A549 (cell line): Measurements from ENCODE around the gene SLC12A9.

Source experiments
- CEBPB ChIP-seq, 2 experiments: fragments of >200 bp in 1 of 2; sonication (Bioruptor Twin) in 1 of 2; formaldehyde crosslinking in 1 of 2; IDR thresholded peaks; 2 replicates each; pipeline ENCODE4 v1.6.1; 2012 to 2016
- CTCF ChIP-seq: fragments of >200 bp; sonication (Bioruptor Twin); formaldehyde crosslinking; IDR thresholded peaks from 3 replicates; pipeline ENCODE4 v1.5.1; 2016
- EHF ChIP-seq: fragments of 250-450 bp; sonication (Bioruptor Pico); IDR thresholded peaks from 2 replicates; pipeline ENCODE4 v1.5.0; 2020; ENCODE audit warnings: mild to moderate bottlenecking
- EP300 ChIP-seq, 2 experiments: fragments of >200 bp; sonication (Bioruptor Twin); formaldehyde crosslinking; IDR thresholded peaks; 2 replicates in 1 of 2; 3 replicates in 1 of 2; pipeline ENCODE4 v1.6.1; 2016 to 2017
- FOSL2 ChIP-seq, 2 experiments: fragments of 450-650 bp in 1 of 2; fragments of >200 bp in 1 of 2; sonication (Bioruptor Twin) in 1 of 2; formaldehyde crosslinking; IDR thresholded peaks; 2 replicates each; pipeline versions ENCODE4 v1.5.0 to v1.6.1; 2016 to 2020; ENCODE audit warnings: mild to moderate bottlenecking in 1 of 2, moderate library complexity in 1 of 2
- HDAC2 ChIP-seq: fragments of 200-600 bp; sonication (generic); IDR thresholded peaks from 2 replicates; pipeline ENCODE4 v1.6.1; 2016
- MAZ ChIP-seq: fragments of 150-350 bp; IDR thresholded peaks from 2 replicates; pipeline ENCODE4 v1.6.1; 2014; ENCODE audit warnings: antibody characterized with exemption, low read depth, low read length, borderline replicate concordance
- PHF8 ChIP-seq: fragments of 200-600 bp; sonication (generic); IDR thresholded peaks from 2 replicates; pipeline ENCODE4 v1.6.1; 2016; ENCODE audit warnings: low read depth, mild to moderate bottlenecking, antibody characterized with exemption, moderate library complexity, borderline replicate concordance
- POLR2A ChIP-seq: IDR thresholded peaks from 2 replicates; pipeline ENCODE4 v1.6.1; 2012; ENCODE audit warnings: mild to moderate bottlenecking, low read length
- RCOR1 ChIP-seq: fragments of 150-350 bp; IDR thresholded peaks from 2 replicates; pipeline ENCODE4 v1.6.1; 2014; ENCODE audit warnings: antibody characterized with exemption, low read length, low read depth
- SMC3 ChIP-seq: fragments of >200 bp; sonication (Bioruptor Twin); formaldehyde crosslinking; IDR thresholded peaks from 3 replicates; pipeline ENCODE4 v1.6.1; 2018; ENCODE audit warnings: inconsistent platforms
- TF ChIP-seq, protein P1 (sequence below): IDR thresholded peaks from 2 replicates; pipeline ENCODE4 v1.6.1; 2012
- TF ChIP-seq, protein P2 (sequence below): fragments of 450-650 bp; IDR thresholded peaks from 2 replicates; pipeline ENCODE4 v1.6.1; 2014; ENCODE audit warnings: antibody characterized with exemption

DNA sequence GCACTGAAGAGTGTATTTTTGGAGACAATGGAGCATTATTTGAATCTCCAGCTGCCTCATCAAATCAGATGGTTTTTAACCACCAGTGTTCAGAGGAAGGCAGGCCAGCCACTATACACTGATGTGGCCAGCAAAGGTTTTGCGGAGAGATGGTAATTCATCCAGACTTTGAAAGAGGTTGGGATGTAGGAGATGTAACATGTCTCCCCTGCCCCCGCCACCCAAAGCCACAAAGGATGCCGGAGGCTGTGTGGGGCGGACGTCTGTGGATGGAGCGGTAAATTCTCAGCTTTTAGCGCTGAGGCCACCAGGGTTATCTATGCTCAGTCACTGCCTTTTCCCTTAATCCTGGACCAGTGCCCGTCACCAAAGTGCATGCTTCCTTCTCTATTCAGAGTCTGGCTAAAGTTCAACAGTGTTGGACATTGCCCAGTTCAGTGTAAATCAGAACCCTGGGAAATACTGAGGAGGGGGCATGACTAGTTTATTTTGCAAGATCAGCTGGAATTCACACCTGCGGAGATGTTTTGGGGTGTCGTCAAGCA is 11.0 kb downstream of the SLC12A9 start:
- no peak for TF ChIP-seq POLR2A
- no peak for TF ChIP-seq CTCF
- no peak for TF ChIP-seq FOSL2 (IDR thresholded peaks at IDR 0.05)
- no peak for TF ChIP-seq FOSL2 (CRISPR knock-in tag; IDR thresholded peaks at IDR 0.05)
- no peak for TF ChIP-seq HDAC2
- TF ChIP-seq, protein P1, sequence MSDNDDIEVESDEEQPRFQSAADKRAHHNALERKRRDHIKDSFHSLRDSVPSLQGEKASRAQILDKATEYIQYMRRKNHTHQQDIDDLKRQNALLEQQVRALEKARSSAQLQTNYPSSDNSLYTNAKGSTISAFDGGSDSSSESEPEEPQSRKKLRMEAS, result no peak
- no peak for TF ChIP-seq PHF8
- no peak for TF ChIP-seq EP300 (IDR thresholded peaks at IDR 0.05)
- TF ChIP-seq EHF (CRISPR knock-in tag), result no peak
- TF ChIP-seq, protein P2, sequence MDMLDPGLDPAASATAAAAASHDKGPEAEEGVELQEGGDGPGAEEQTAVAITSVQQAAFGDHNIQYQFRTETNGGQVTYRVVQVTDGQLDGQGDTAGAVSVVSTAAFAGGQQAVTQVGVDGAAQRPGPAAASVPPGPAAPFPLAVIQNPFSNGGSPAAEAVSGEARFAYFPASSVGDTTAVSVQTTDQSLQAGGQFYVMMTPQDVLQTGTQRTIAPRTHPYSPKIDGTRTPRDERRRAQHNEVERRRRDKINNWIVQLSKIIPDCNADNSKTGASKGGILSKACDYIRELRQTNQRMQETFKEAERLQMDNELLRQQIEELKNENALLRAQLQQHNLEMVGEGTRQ, result no peak
- TF ChIP-seq SMC3, result no peak
- no peak for TF ChIP-seq RCOR1
- TF ChIP-seq MAZ, result no peak
- no peak for TF ChIP-seq CEBPB (IDR thresholded peaks at IDR 0.05)
